ENCODE results near the gene PZP.

DNA sequence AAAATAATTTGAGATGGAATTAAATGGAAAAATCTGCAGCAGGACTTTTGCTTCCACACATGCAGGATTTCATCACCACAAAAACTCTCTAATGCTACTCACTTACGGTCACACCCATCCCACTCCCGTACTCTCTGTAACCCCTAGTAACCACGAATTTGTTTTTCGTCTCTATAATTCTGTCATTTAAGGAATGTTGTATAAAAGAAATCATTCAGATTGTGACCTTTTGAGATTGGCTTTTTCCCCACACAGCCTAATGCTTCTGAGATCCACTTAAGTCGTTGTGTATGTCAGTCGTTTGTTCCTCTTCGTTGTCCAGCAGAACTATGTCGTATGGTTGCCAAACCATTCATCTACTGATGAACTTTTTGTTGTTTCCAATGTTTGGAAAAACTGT is 19.8 kb upstream of the PZP start:
- no peak for TF ChIP-seq POLR2AphosphoS5 (IDR thresholded peaks at IDR 0.05)
- no peak for TF ChIP-seq EP300 (conservative IDR thresholded peaks at IDR 0.05; ENCODE audit: poor library complexity, severe bottlenecking)
- TF ChIP-seq, protein P1, sequence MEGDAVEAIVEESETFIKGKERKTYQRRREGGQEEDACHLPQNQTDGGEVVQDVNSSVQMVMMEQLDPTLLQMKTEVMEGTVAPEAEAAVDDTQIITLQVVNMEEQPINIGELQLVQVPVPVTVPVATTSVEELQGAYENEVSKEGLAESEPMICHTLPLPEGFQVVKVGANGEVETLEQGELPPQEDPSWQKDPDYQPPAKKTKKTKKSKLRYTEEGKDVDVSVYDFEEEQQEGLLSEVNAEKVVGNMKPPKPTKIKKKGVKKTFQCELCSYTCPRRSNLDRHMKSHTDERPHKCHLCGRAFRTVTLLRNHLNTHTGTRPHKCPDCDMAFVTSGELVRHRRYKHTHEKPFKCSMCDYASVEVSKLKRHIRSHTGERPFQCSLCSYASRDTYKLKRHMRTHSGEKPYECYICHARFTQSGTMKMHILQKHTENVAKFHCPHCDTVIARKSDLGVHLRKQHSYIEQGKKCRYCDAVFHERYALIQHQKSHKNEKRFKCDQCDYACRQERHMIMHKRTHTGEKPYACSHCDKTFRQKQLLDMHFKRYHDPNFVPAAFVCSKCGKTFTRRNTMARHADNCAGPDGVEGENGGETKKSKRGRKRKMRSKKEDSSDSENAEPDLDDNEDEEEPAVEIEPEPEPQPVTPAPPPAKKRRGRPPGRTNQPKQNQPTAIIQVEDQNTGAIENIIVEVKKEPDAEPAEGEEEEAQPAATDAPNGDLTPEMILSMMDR (IDR thresholded peaks at IDR 0.05; ENCODE audit: poor library complexity, severe bottlenecking) = no peak
- no peak for TF ChIP-seq MXI1 (conservative IDR thresholded peaks at IDR 0.05; ENCODE audit: poor library complexity, severe bottlenecking)
- TF ChIP-seq TAF1 (IDR thresholded peaks at IDR 0.05; ENCODE audit: low read depth) = no peak
- TF ChIP-seq, protein P2, sequence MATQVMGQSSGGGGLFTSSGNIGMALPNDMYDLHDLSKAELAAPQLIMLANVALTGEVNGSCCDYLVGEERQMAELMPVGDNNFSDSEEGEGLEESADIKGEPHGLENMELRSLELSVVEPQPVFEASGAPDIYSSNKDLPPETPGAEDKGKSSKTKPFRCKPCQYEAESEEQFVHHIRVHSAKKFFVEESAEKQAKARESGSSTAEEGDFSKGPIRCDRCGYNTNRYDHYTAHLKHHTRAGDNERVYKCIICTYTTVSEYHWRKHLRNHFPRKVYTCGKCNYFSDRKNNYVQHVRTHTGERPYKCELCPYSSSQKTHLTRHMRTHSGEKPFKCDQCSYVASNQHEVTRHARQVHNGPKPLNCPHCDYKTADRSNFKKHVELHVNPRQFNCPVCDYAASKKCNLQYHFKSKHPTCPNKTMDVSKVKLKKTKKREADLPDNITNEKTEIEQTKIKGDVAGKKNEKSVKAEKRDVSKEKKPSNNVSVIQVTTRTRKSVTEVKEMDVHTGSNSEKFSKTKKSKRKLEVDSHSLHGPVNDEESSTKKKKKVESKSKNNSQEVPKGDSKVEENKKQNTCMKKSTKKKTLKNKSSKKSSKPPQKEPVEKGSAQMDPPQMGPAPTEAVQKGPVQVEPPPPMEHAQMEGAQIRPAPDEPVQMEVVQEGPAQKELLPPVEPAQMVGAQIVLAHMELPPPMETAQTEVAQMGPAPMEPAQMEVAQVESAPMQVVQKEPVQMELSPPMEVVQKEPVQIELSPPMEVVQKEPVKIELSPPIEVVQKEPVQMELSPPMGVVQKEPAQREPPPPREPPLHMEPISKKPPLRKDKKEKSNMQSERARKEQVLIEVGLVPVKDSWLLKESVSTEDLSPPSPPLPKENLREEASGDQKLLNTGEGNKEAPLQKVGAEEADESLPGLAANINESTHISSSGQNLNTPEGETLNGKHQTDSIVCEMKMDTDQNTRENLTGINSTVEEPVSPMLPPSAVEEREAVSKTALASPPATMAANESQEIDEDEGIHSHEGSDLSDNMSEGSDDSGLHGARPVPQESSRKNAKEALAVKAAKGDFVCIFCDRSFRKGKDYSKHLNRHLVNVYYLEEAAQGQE (IDR thresholded peaks at IDR 0.05; ENCODE audit: borderline replicate concordance) = no peak
- no peak for TF ChIP-seq EZH2 (IDR thresholded peaks at IDR 0.05; ENCODE audit: borderline replicate concordance, insufficient read depth, low read length, poor library complexity, severe bottlenecking)
- TF ChIP-seq SMC3 (conservative IDR thresholded peaks at IDR 0.05; ENCODE audit: poor library complexity) = no peak
- no peak for TF ChIP-seq RAD21 (conservative IDR thresholded peaks at IDR 0.05)
